Caco-2 (cell line): ENCODE results near the gene NXPH3. TPM values are rescaled to one million over a fixed set of nuclear protein-coding genes. Genes with fewer than 3 reads are reported as not detected.

Experiments used
- BruUV-seq: library from RNA; stranded (reverse); fragments of 400-500 nt; replicated peaks from 2 replicates; lab custom pipeline; 2021; lab: Mats Ljungman, UMichigan
- CTCF ChIA-PET: fragments of 300-600 bp; sonication (Branson Sonifier 250); formaldehyde crosslinking; loops from one replicate; lab custom pipeline; 2022; ENCODE audit warnings: antibody characterized with exemption; lab: Charles Lee
- POLR2A ChIA-PET: fragments of 300-600 bp; sonication (Branson Sonifier 250); formaldehyde crosslinking; loops from one replicate; lab custom pipeline; 2022; ENCODE audit warnings: antibody characterized with exemption; lab: Charles Lee
- DNase-seq, 2 experiments: peaks; one replicate each; pipeline versions ENCODE4 v3.0.0 to v3.0.0-alpha.2; 2020 to 2022
- H3K27me3 ChIP-seq: replicated peaks from 2 replicates; pipeline ENCODE4 v1.6.0; 2011; ENCODE audit warnings: low read length; ENCODE audit not compliant: control insufficient read depth, insufficient read depth
- H3K36me3 ChIP-seq: 2 replicates; pipeline ENCODE4 v1.5.1; 2011; ENCODE audit warnings: low read length; ENCODE audit not compliant: control insufficient read depth, insufficient read depth
- H3K4me1 ChIP-seq: fragments of 250-450 bp; sonication (Bioruptor Pico); 2 replicates; pipeline ENCODE4 v1.5.1; 2020; ENCODE audit warnings: mild to moderate bottlenecking
- H3K4me3 ChIP-seq: 2 replicates; pipeline ENCODE4 v1.5.1; 2011; ENCODE audit warnings: low read depth, mild to moderate bottlenecking, control low read depth, low read length
- H3K9me3 ChIP-seq: fragments of 250-450 bp; sonication (Bioruptor Pico); 2 replicates; pipeline ENCODE4 v1.5.1; 2020; ENCODE audit warnings: mild to moderate bottlenecking, moderate library complexity
- H3K27ac Mint-ChIP-seq: one replicate; pipeline ENCODE4 v1.8.0; 2022; ENCODE audit warnings: mixed read lengths; ENCODE audit not compliant: unreplicated experiment
- H3K27me3 Mint-ChIP-seq: one replicate; pipeline ENCODE4 v1.8.0; 2022; ENCODE audit warnings: mixed read lengths; ENCODE audit not compliant: insufficient read depth, unreplicated experiment
- H3K36me3 Mint-ChIP-seq: one replicate; pipeline ENCODE4 v1.8.0; 2022; ENCODE audit warnings: mild to moderate bottlenecking, mixed read lengths; ENCODE audit not compliant: insufficient read depth, unreplicated experiment
- H3K4me1 Mint-ChIP-seq: one replicate; pipeline ENCODE4 v1.8.0; 2022; ENCODE audit warnings: low read depth, mixed read lengths; ENCODE audit not compliant: unreplicated experiment
- H3K4me3 Mint-ChIP-seq: one replicate; pipeline ENCODE4 v1.8.0; 2022; ENCODE audit warnings: mild to moderate bottlenecking, moderate library complexity, mixed read lengths; ENCODE audit not compliant: unreplicated experiment
- H3K9me3 Mint-ChIP-seq: one replicate; pipeline ENCODE4 v1.8.0; 2022; ENCODE audit warnings: mixed read lengths; ENCODE audit not compliant: unreplicated experiment
- intact Hi-C: fragments of 100-400 bp; cut with micrococcal nuclease; formaldehyde crosslinking; loops from one replicate; pipeline ENCODE4 v1.10.0; 2022; ENCODE audit not compliant: unreplicated experiment
- total RNA-seq: library from RNA; stranded (reverse); gene quantifications from 2 replicates; pipeline ENCODE4 v1.2.3, GENCODE V29; 2022
- TF ChIP-seq, protein P1 (sequence below), 2 experiments: fragments of 200-600 bp in 1 of 2; IDR thresholded peaks; 1 replicate in 1 of 2; 2 replicates in 1 of 2; pipeline versions ENCODE4 v1.5.1 to v1.8.0; 2011 to 2022; ENCODE audit warnings: antibody characterized with exemption in 1 of 2, control low read depth in 1 of 2, inconsistent platforms in 1 of 2, low read depth in 1 of 2, low read length in 1 of 2, mild to moderate bottlenecking in 1 of 2, moderate library complexity in 1 of 2; ENCODE audit not compliant: insufficient read depth in 1 of 2, severe bottlenecking in 1 of 2, unreplicated experiment in 1 of 2

Gene NXPH3
- total RNA-seq, 1 experiment from 2014 or later: 2.0 TPM

DNA sequence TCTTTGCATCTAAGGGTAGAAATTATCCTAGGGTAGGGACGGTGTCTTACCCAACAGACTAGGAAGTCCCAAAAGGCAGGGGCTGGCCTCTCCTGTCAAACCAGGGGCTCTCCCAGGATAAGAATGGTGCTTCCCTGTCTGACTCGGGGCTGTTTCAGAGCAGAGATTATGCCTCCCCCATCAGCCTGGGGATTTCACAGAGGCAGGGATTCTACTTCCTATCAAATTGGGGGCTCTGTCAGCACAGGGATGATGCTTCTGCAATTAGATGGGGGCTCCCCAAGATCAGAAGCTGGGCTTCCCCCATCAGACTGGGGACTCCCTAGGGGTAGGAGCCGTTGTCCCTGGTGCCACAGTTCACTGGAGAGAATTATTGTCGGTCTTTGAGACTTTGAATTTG, 2.3 kb downstream of the NXPH3 start:
- no peaks in the 10 kb centered on the region; the same call in 1 of the 2 replicates for H3K27me3 ChIP-seq
- BruUV-seq: no TSS peak
- Mint-ChIP-seq H3K27me3 (peaks cover 12% of the 10 kb centered on the region), H3K4me3 (peak overlapping the region; percentile 13), H3K27ac (no peak overlapping the region), H3K9me3 (no peaks in the 10 kb centered on the region), H3K36me3 (peaks cover 5% of the 10 kb centered on the region), H3K4me1 (peaks cover 7% of the 10 kb centered on the region)
- no peaks in the 10 kb centered on the region for H3K9me3 ChIP-seq
- ChIA-PET CTCF (interaction anchor here (2.6 kb wide), 1 partner anchor 40 kb away, joined by 10 read pairs; no protein-coding TSS in a partner anchor), POLR2A (no interaction called here)
- TF ChIP-seq, protein P1, sequence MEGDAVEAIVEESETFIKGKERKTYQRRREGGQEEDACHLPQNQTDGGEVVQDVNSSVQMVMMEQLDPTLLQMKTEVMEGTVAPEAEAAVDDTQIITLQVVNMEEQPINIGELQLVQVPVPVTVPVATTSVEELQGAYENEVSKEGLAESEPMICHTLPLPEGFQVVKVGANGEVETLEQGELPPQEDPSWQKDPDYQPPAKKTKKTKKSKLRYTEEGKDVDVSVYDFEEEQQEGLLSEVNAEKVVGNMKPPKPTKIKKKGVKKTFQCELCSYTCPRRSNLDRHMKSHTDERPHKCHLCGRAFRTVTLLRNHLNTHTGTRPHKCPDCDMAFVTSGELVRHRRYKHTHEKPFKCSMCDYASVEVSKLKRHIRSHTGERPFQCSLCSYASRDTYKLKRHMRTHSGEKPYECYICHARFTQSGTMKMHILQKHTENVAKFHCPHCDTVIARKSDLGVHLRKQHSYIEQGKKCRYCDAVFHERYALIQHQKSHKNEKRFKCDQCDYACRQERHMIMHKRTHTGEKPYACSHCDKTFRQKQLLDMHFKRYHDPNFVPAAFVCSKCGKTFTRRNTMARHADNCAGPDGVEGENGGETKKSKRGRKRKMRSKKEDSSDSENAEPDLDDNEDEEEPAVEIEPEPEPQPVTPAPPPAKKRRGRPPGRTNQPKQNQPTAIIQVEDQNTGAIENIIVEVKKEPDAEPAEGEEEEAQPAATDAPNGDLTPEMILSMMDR (IDR thresholded peaks at IDR 0.05; ENCODE audit: insufficient read depth in 1 of 2, low read depth in 1 of 2, low read length in 1 of 2, severe bottlenecking in 1 of 2, unreplicated experiment in 1 of 2): no peak
- peaks cover 16% of the 10 kb centered on the region for H3K4me1 ChIP-seq
- no peak overlapping the region for H3K4me3 ChIP-seq
- intact Hi-C loops: no loop called here
- H3K36me3 ChIP-seq: no peaks in the 10 kb centered on the region
- no peak for DNase-seq

DNA sequence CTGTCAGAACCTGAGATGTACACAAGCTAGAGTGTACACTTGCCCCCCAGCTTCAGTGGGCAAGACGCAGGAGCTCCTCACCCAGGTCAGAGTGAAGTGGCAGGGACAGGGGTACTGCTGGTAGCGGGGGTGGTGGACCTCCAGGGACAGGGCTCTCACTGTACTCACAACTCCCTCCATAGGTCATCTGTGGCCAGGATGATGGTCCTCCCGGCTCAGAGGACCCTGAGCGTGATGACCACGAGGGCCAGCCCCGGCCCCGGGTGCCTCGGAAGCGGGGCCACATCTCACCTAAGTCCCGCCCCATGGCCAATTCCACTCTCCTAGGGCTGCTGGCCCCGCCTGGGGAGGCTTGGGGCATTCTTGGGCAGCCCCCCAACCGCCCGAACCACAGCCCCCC, 2.7 kb downstream of the NXPH3 start:
- Mint-ChIP-seq H3K9me3 (no peaks in the 10 kb centered on the region), H3K27me3 (peaks cover 9% of the 10 kb centered on the region), H3K36me3 (peaks cover 5% of the 10 kb centered on the region), H3K4me1 (peaks cover 7% of the 10 kb centered on the region), H3K4me3 (no peak overlapping the region), H3K27ac (no peak overlapping the region)
- no peaks in the 10 kb centered on the region; the same call in 1 of the 2 replicates for H3K27me3 ChIP-seq
- H3K36me3 ChIP-seq: no peaks in the 10 kb centered on the region
- TF ChIP-seq, protein P1 (IDR thresholded peaks at IDR 0.05; ENCODE audit: insufficient read depth in 1 of 2, low read depth in 1 of 2, low read length in 1 of 2, severe bottlenecking in 1 of 2, unreplicated experiment in 1 of 2): no peak
- H3K4me3 ChIP-seq: no peak overlapping the region
- no peaks in the 10 kb centered on the region for H3K9me3 ChIP-seq
- DNase-seq: peak in 1 of 2 experiments; percentile 37
- ChIA-PET CTCF (no interaction called here), POLR2A (no interaction called here)
- peaks cover 16% of the 10 kb centered on the region for H3K4me1 ChIP-seq
- intact Hi-C loops: no loop called here
- BruUV-seq: no TSS peak

DNA sequence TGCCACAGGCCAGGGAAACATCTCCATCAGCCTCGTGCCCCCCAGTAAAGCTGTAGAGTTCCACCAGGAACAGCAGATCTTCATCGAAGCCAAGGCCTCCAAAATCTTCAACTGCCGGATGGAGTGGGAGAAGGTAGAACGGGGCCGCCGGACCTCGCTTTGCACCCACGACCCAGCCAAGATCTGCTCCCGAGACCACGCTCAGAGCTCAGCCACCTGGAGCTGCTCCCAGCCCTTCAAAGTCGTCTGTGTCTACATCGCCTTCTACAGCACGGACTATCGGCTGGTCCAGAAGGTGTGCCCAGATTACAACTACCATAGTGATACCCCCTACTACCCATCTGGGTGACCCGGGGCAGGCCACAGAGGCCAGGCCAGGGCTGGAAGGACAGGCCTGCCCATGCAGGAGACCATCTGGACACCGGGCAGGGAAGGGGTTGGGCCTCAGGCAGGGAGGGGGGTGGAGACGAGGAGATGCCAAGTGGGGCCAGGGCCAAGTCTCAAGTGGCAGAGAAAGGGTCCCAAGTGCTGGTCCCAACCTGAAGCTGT, 3.4 kb downstream of the NXPH3 start:
- H3K9me3 ChIP-seq: no peaks in the 10 kb centered on the region
- peak in 1 of 2 experiments; percentile 42 for DNase-seq
- Mint-ChIP-seq H3K27ac (no peak overlapping the region), H3K36me3 (peaks cover 5% of the 10 kb centered on the region), H3K27me3 (peaks cover 5% of the 10 kb centered on the region), H3K9me3 (no peaks in the 10 kb centered on the region), H3K4me3 (no peak overlapping the region), H3K4me1 (peaks cover 7% of the 10 kb centered on the region)
- no peaks in the 10 kb centered on the region; the same call in 1 of the 2 replicates for H3K27me3 ChIP-seq
- POLR2A ChIA-PET: no interaction called here
- BruUV-seq: no TSS peak
- TF ChIP-seq, protein P1 (IDR thresholded peaks at IDR 0.05; ENCODE audit: insufficient read depth in 1 of 2, low read depth in 1 of 2, low read length in 1 of 2, severe bottlenecking in 1 of 2, unreplicated experiment in 1 of 2): no peak
- H3K36me3 ChIP-seq: no peaks in the 10 kb centered on the region
- CTCF ChIA-PET: interaction anchor here (0.5 to 2.0 kb wide), 5 partner anchors 8 to 22 kb away, joined by 3 to 9 read pairs (median 5); no protein-coding TSS in a partner anchor
- H3K4me1 ChIP-seq: peaks cover 16% of the 10 kb centered on the region
- intact Hi-C loops: no loop called here
- no peak overlapping the region for H3K4me3 ChIP-seq
